ENCODE results near the gene CST7.

Gene CST7

DNA sequence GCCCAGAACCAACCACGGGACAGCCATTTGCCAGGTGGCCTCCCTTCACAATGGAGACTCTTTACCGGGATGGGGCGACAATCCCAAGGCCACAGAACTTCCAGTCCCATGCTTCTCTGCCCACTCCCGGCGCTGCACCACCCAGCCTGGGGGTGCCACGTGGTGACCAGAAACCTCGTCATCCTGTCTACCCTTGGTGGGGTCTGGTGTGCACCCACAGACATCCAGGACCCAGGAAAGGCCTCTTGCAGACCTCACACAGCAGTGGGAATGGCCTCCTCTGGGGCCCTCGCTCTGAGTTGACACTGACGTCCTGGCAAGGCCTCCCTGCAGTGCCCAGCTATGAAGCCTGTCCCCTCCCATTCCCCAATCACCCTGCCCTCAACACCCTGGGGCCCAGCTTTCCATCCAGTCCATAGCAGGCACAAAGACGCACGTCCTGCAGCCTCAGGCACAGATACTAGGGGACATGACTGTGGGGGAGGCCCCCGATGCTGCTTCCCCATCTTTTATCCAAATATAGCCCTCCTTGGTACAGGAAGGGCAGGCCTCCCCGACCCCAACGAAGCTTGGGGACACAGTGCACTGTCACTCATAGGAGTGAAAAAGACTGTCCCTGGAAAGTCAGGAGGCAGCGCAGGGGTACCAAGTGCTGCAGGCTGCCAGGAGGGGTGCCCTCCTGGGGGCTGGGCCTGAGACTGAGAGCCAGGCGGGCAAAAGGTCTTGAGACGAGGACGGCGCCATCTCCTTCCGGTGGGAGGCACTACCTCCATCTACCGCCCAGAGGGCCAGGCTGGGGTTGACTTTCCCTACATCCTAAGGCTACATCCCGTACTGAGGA, 7.2 kb downstream of the CST7 start:
- Mint-ChIP-seq H3K27me3 (no peaks in the 10 kb centered on the region), H3K36me3 (ENCODE audit: insufficient read depth) (peaks cover 85% of the 10 kb centered on the region), H3K4me3 (peak overlapping the region; percentile 65), H3K27ac (ENCODE audit: low read depth) (peak overlapping the region; percentile 96), H3K4me1 (peaks cover 76% of the 10 kb centered on the region), H3K9me3 (no peaks in the 10 kb centered on the region)
- DNase-seq (ENCODE audit: low spot score in 2 of 2) = no peak
- no peak for ATAC-seq (replicated peaks; ENCODE audit: extremely low read depth, poor library complexity, severe bottlenecking)

DNA sequence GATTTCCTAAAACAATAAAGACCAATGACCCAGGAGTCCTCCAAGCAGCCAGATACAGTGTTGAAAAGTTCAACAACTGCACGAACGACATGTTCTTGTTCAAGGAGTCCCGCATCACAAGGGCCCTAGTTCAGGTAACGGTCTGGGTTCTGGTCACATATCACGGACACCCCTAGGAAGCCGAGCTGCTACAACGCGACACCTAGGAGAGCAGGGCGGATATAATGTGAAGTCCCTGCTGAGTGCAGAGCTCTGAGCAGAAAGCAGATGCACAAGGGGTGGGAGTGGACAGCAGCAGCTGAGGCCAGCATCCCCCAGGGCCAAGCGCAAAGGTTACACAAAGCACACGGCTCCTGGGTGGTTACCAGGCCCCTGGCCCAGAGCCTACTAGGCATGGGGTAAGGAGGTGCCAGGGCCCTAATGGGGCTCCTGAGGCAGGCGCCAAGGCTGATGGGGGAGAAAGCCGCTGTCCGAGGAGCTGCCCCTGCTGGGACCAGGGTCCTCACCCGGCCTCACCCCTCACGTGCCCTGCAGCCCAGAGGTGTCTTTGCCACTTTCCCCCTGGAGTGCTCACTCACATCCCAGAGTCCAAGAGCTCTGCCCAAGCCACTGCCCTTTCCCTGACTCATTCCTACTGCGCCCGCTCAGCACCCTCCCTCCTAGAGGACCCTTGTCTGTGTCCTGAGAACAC, 8.4 kb downstream of the CST7 start:
- Mint-ChIP-seq H3K36me3 (ENCODE audit: insufficient read depth) (peaks cover 87% of the 10 kb centered on the region), H3K4me3 (peak overlapping the region; percentile 58), H3K27ac (ENCODE audit: low read depth) (peak overlapping the region; percentile 96), H3K4me1 (peaks cover 77% of the 10 kb centered on the region), H3K27me3 (no peaks in the 10 kb centered on the region), H3K9me3 (no peaks in the 10 kb centered on the region)
- ATAC-seq (replicated peaks; ENCODE audit: extremely low read depth, poor library complexity, severe bottlenecking) (no peak), DNase-seq (ENCODE audit: low spot score in 2 of 2) (no peak)

DNA sequence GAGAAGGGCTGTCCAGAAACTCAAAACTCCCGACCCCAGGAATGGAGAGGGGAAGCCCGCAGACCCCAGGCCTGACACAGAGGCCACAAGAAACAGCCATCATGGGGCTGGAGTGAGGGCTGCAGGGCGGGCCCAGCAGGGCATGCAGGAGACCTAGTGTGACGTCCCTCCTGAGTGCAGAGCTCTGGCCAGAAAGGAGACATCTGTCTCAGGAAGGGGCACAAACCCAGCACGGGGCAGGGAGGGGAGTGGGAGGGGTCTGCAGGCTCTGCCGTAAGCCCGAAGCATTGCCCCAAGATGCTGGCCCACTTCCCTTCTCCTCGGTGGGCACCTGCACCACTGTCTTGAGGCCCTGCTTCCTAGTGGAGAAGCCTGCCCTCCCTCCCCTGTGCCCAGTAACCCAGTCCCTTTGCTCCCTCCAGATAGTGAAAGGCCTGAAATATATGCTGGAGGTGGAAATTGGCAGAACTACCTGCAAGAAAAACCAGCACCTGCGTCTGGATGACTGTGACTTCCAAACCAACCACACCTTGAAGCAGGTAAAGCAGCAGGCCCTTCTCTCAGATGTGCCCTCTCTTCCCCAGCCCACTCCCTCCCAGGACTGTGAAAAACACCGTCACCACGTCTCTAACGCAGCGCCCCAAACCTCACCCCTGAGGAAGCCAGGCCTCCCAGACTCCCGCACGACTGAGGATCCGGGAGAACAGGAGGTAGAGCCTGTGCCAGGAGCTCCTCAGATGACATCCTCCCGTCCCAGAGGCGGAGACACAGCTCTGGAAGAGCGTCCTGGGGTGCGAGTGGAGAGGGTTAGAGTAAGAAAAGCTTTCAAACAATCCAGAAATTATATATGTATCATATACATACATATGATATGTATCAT, 9.7 kb downstream of the CST7 start:
- no peak for DNase-seq (ENCODE audit: low spot score in 2 of 2)
- Mint-ChIP-seq H3K9me3 (no peaks in the 10 kb centered on the region), H3K4me1 (peaks cover 76% of the 10 kb centered on the region), H3K27me3 (no peaks in the 10 kb centered on the region), H3K27ac (ENCODE audit: low read depth) (peak overlapping the region; percentile 96), H3K36me3 (ENCODE audit: insufficient read depth) (peaks cover 84% of the 10 kb centered on the region), H3K4me3 (peak overlapping the region; percentile 74)
- ATAC-seq (replicated peaks; ENCODE audit: extremely low read depth, poor library complexity, severe bottlenecking) = no peak

DNA sequence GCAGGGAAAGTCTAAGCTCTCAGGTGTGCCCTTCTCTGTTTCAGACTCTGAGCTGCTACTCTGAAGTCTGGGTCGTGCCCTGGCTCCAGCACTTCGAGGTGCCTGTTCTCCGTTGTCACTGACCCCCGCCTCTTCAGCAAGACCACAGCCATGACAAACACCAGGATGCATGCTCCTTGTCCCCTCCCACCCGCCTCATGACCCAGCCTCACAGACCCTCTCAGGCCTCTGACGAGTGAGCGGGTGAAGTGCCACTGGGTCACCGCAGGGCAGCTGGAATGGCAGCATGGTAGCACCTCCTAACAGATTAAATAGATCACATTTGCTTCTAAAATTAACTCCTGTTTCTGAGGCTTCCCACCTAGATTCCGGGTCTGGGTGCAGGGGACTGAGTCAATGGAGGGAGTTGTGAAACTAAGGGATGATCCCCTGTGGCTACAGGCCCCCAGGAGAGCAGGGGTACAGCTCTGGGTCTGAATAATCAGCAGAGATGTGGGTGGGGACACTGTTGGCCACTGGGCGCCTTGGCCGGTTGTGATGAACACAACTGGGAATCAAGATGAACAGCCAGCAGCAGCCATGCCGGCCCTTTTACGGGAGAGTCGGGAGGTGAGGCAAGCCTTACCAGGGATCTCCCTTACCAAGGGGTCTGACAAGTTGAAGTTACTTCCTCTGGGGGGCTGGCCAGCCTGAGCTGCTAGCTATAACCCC, 10.7 kb downstream of the CST7 start:
- Mint-ChIP-seq H3K4me3 (peak overlapping the region; percentile 74), H3K4me1 (peaks cover 76% of the 10 kb centered on the region), H3K9me3 (no peaks in the 10 kb centered on the region), H3K27me3 (no peaks in the 10 kb centered on the region), H3K27ac (ENCODE audit: low read depth) (peak overlapping the region; percentile 96), H3K36me3 (ENCODE audit: insufficient read depth) (peaks cover 85% of the 10 kb centered on the region)
- DNase-seq (ENCODE audit: low spot score in 2 of 2) (no peak), ATAC-seq (replicated peaks; ENCODE audit: extremely low read depth, poor library complexity, severe bottlenecking) (no peak)

DNA sequence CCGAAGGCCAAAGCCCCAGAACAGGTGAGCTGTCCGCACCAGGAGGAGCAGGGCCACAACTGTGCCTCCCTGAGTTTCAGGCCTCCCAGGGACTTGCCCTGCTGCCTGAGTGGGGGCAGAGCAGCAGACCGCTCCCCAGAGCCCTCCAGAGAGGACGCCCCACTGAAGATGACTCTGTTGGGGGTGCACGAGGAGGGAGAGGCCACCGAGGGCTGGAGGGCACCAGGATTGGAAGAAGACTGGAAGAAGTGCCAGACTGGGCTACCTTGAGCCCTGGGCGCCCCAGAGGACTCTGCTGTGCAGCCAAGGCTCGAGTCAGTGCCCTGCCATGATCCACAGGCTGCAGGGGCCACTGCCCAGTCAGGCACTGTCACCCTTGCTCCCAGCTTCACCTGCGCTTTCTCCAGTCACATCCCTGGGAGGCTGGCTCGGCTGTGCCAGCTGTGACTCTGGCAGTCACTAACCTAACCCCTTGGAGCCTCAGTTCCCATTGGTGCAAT, 11.3 kb downstream of the CST7 start:
- no peak for DNase-seq (ENCODE audit: low spot score in 2 of 2)
- Mint-ChIP-seq H3K4me3 (peak overlapping the region; percentile 74), H3K27ac (ENCODE audit: low read depth) (peak overlapping the region; percentile 96), H3K27me3 (no peaks in the 10 kb centered on the region), H3K36me3 (ENCODE audit: insufficient read depth) (peaks cover 85% of the 10 kb centered on the region), H3K4me1 (peaks cover 76% of the 10 kb centered on the region), H3K9me3 (no peaks in the 10 kb centered on the region)
- peak; percentile 4 for ATAC-seq (replicated peaks; ENCODE audit: extremely low read depth, poor library complexity, severe bottlenecking)

DNA sequence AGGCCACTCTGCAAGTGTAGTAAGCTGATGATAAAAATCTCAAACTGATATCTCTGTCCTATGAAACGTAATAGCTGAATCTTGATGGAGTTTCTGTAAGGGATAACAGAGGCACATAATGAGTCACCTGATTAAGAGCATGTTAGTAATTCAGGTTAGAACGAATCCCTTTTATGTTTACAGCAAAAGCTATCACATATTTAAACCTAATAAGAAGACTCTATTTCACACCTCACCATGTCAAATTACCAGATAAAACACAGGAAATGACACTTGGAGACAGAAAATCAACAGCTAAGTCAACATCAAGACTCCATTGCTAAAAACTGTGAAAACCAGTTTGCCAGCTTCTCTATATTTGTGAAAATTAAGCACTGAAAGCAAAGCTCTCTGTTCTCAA, 11.8 kb downstream of the CST7 start:
- peak overlapping the region; percentile 74 for H3K4me3 Mint-ChIP-seq
- ATAC-seq (replicated peaks; ENCODE audit: extremely low read depth, poor library complexity, severe bottlenecking) = peak; percentile 84
- no peak for DNase-seq (ENCODE audit: low spot score in 2 of 2)
- H3K27ac Mint-ChIP-seq (ENCODE audit: low read depth) = peak overlapping the region; percentile 96
- H3K4me1 Mint-ChIP-seq = peaks cover 76% of the 10 kb centered on the region
- H3K36me3 Mint-ChIP-seq (ENCODE audit: insufficient read depth) = peaks cover 84% of the 10 kb centered on the region
- no peaks in the 10 kb centered on the region for H3K27me3 Mint-ChIP-seq
- H3K9me3 Mint-ChIP-seq = no peaks in the 10 kb centered on the region

DNA sequence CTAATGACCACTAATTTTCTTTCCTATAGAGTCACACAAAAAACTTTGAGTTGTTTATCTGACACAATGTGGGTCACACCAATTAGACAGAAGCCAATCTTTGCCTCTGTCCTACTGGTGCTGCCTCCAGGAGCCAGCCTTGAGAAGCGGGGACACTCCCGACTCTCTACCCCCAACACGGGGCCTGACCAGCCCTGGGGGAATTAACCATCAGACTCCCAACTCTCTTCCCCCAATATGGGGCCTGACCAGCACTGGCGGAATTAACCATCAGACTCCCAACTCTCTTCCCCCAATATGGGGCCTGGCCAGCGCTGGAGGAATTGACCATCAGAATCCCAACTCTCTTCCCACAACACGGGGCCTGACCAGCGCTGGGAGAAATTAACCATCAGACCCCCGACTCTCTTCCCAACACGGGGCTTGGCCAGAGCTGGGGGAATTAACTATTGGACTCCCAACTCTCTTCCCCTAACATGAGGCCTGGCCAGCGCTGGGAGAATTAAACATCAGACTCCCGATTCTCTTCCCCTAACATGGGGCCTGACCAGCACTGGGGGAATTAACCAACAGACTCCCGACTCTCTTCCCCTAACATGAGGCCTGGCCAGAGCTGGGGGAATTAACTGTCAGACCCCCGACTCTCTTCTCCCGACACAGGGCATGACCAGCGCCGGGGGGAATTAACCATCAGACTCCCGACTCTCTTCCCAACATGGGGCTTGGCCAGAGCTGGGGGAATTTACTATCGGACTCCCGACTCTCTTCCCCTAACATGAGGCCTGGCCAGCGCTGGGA, 12.5 kb downstream of the CST7 start:
- Mint-ChIP-seq H3K4me1 (peaks cover 75% of the 10 kb centered on the region), H3K9me3 (no peaks in the 10 kb centered on the region), H3K4me3 (peak overlapping the region; percentile 74), H3K27me3 (no peaks in the 10 kb centered on the region), H3K36me3 (ENCODE audit: insufficient read depth) (peaks cover 84% of the 10 kb centered on the region), H3K27ac (ENCODE audit: low read depth) (peak overlapping the region; percentile 96)
- no peak for DNase-seq (ENCODE audit: low spot score in 2 of 2)
- ATAC-seq (replicated peaks; ENCODE audit: extremely low read depth, poor library complexity, severe bottlenecking) = peak; percentile 39

DNA sequence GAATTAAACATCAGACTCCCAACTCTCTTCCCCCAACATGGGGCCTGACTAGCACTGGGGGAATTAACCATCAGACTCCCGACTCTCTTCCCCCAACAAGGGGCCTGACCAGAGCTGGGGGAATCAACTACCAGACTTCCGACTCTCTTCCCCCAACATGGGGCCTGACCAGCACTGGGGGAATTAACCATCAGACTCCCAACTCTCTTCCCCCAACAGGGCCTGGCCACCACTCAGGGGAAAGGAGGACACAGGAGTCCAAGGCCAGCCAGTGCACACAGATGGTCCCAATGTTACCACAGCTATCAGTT, 13.1 kb downstream of the CST7 start:
- no peaks in the 10 kb centered on the region for H3K27me3 Mint-ChIP-seq
- H3K36me3 Mint-ChIP-seq (ENCODE audit: insufficient read depth) = peaks cover 84% of the 10 kb centered on the region
- H3K4me1 Mint-ChIP-seq = peaks cover 77% of the 10 kb centered on the region
- ATAC-seq (replicated peaks; ENCODE audit: extremely low read depth, poor library complexity, severe bottlenecking) (no peak), DNase-seq (ENCODE audit: low spot score in 2 of 2) (no peak)
- peak overlapping the region; percentile 74 for H3K4me3 Mint-ChIP-seq
- H3K27ac Mint-ChIP-seq (ENCODE audit: low read depth) = peak overlapping the region; percentile 96
- H3K9me3 Mint-ChIP-seq = no peaks in the 10 kb centered on the region

DNA sequence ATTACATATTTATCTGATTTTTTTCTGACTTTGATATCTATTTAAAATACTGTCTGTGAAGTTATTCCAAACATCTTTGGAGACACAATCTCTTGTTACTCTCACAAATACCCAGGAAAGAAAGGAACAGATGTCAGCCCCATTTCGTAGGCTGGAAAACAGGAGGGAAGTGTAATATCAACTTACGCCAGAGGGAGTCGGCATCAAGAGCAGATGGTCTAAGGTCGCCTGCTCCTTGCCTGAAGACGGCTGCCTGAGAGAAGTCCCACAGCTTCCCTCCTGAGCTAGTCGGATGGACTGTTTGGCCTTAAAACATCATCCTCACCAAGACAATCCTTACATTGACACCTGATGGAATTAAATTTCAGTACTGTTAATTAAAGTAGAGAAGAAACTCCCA, 13.4 kb downstream of the CST7 start:
- Mint-ChIP-seq H3K27me3 (no peaks in the 10 kb centered on the region), H3K27ac (ENCODE audit: low read depth) (peak overlapping the region; percentile 96), H3K9me3 (no peaks in the 10 kb centered on the region), H3K36me3 (ENCODE audit: insufficient read depth) (peaks cover 83% of the 10 kb centered on the region), H3K4me1 (peaks cover 80% of the 10 kb centered on the region), H3K4me3 (peak overlapping the region; percentile 74)
- ATAC-seq (replicated peaks; ENCODE audit: extremely low read depth, poor library complexity, severe bottlenecking) (no peak), DNase-seq (ENCODE audit: low spot score in 2 of 2) (no peak)

DNA sequence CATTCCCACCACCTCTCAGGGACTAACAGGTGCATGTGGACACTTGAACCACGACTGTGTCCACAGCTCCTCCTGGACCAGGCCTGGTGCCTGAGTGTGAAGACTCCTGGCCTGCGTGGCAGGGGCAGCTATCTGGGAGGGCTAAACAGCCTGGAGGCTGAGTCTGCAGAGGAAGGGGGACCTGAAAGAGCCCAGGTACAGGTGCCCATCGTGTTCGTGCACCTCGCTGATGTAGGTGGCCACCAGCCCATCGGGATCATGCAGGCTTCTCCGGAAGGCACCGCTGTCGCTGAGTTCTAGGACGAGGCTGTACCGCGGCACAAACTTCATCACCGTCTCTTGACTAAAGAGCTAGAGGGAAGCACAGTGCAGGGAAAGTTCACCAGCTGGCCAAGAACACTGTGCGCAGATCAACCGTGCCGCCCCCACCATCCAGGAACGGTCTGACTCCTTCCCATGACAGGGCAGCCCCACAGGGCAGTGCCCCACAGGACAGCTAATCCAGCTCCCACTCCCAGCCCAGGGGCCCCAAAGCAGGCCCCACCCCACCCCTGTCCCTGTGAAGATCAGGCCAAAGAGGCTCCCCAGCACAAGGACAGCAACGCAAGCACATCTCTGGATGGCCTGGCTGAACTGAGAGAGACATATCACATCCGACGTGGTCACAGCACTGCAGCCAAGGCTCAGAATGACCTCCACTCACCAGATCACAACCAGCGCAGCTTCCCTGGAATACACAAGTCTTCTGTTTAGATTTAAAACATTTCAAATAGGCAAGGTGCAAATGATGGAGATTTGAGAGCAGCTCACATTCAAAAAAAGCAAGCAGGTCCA, 14.8 kb downstream of the CST7 start:
- Mint-ChIP-seq H3K4me3 (peak overlapping the region; percentile 74), H3K9me3 (no peaks in the 10 kb centered on the region), H3K36me3 (ENCODE audit: insufficient read depth) (peaks cover 84% of the 10 kb centered on the region), H3K4me1 (peaks cover 82% of the 10 kb centered on the region), H3K27me3 (no peaks in the 10 kb centered on the region), H3K27ac (ENCODE audit: low read depth) (peak overlapping the region; percentile 96)
- DNase-seq (ENCODE audit: low spot score in 2 of 2) = no peak
- ATAC-seq (replicated peaks; ENCODE audit: extremely low read depth, poor library complexity, severe bottlenecking) = no peak

DNA sequence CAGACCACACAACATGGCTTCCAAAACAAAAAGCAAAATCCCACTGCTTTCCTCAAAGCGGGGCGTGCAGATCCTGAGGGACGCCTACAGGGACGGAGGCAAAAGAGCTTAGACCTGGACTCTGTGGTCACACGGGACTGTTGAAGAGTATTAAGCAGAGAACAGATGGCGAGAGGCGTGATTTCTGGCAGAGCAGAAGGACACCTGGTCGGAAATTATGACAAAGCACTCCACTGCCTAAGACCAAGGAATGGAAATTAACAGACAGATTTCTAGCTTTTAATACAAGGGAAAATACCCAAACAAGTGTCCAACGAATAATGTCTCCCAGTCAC, 15.4 kb downstream of the CST7 start:
- Mint-ChIP-seq H3K27me3 (no peaks in the 10 kb centered on the region), H3K9me3 (no peaks in the 10 kb centered on the region), H3K4me1 (peaks cover 82% of the 10 kb centered on the region), H3K27ac (ENCODE audit: low read depth) (peak overlapping the region; percentile 96), H3K36me3 (ENCODE audit: insufficient read depth) (peaks cover 84% of the 10 kb centered on the region), H3K4me3 (peak overlapping the region; percentile 74)
- DNase-seq (ENCODE audit: low spot score in 2 of 2) (no peak), ATAC-seq (replicated peaks; ENCODE audit: extremely low read depth, poor library complexity, severe bottlenecking) (no peak)

Data from central memory CD8-positive, alpha-beta T cell (primary cell).